ENCODE data around the gene PLAU. TPM values are rescaled to one million over a fixed set of nuclear protein-coding genes. Genes with fewer than 3 reads are reported as not detected.

PLAU gene
- total and polyA plus RNA-seq, 2 of the 13 experiments (the other 11 are each of a cell fraction or from before 2014, with no cell fraction given) = 0.45 to 11.2 TPM

- H2AFZ ChIP-seq (ENCODE audit: low read length) = no peak overlapping the region
- H3K27ac ChIP-seq (ENCODE audit: extremely low read length, insufficient read depth, low read length) = no peak overlapping the region
- FAIRE-seq = no peak
- in situ Hi-C loops (cut with HindIII; ENCODE audit: extremely low pct_ligation_motif_present, low pct_unique_long_range_greater_than_20kb) (no loop called here), intact Hi-C loops (cut with micrococcal nuclease; ENCODE audit: unreplicated experiment) (no loop called here)
- H3K4me1 ChIP-seq (ENCODE audit: insufficient read depth, low read length) = peaks cover 48% of the 10 kb centered on the region
- H3K27me3 ChIP-seq (ENCODE audit: control insufficient read depth in 1 of 2, insufficient read depth in 2 of 2, low read length in 2 of 2) = no peaks in the 10 kb centered on the region; a peak in 1 of 5 replicates
- TF ChIP-seq MATR3 (CRISPR knock-in tag; IDR thresholded peaks at IDR 0.05) (no peak), FOSL2 (CRISPR knock-in tag; IDR thresholded peaks at IDR 0.05) (peak; percentile 35; the same call in 1 of the 2 replicates), ONECUT2 (CRISPR knock-in tag; IDR thresholded peaks at IDR 0.05) (no peak), HMGXB3 (CRISPR knock-in tag; IDR thresholded peaks at IDR 0.05; ENCODE audit: borderline replicate concordance) (no peak), ZSCAN29 (CRISPR knock-in tag; conservative IDR thresholded peaks at IDR 0.05) (no peak), ZNF577 (CRISPR knock-in tag; IDR thresholded peaks at IDR 0.05; ENCODE audit: borderline replicate concordance, low read depth) (no peak), ZNF644 (CRISPR knock-in tag; IDR thresholded peaks at IDR 0.05; ENCODE audit: low read depth) (0 out of 2 replicates have a peak, but pooled peaks have one; percentile 15)
- ChIA-PET POLR2A (no interaction called here), CTCF (ENCODE audit: low intra/inter-chr PET ratio, low total read pairs) (no interaction called here)
- H3K36me3 ChIP-seq (replicated peaks in 1 of 2; ENCODE audit: control insufficient read depth in 1 of 2, insufficient read depth in 2 of 2, low read length in 2 of 2) = no peaks in the 10 kb centered on the region
- 7% methylated on average over 3 of the region's 4 CpGs for WGBS (ENCODE audit: low lambda C conversion rate)
- no peak for DNase-seq (ENCODE audit: low spot score)
- H3K4me2 ChIP-seq (ENCODE audit: low read depth, low read length) = peak overlapping the region; percentile 12; the same call in 1 of the 2 replicates
- H3K9me3 ChIP-seq (ENCODE audit: low read length) = no peaks in the 10 kb centered on the region
- no peak overlapping the region for H3K9ac ChIP-seq (ENCODE audit: insufficient read depth, low read depth, low read length)
- H3K4me3 ChIP-seq (replicated peaks in 1 of 3; ENCODE audit: insufficient read depth in 1 of 3, low read depth in 2 of 3, low read length in 3 of 3) = no peak overlapping the region
- no peaks in the 10 kb centered on the region for H4K20me1 ChIP-seq (ENCODE audit: insufficient read depth, low read length)
- H3K79me2 ChIP-seq (ENCODE audit: insufficient read depth, low read length) = no peaks in the 10 kb centered on the region
- ATAC-seq = peak; percentile 32; the same call in 1 of the 3 replicates
- no TSS peak for BruUV-seq (replicated peaks)
These were observed 11.5 kb upstream of the PLAU start for GRCh38 chr10:73899423-73899822.
